ENCODE measurements around the gene EPS8. TPM values are rescaled to one million over a fixed set of nuclear protein-coding genes. Genes with fewer than 3 reads are reported as not detected.
"Not testable (repeated sequence)": the region's sequence is repeated elsewhere in the genome, so short reads cannot be mapped to it uniquely, and the experiment has no call there.

EPS8 gene
- polyA plus RNA-seq, 1 donor (not counting 4 experiments of a cell fraction or from before 2014, with no cell fraction given): 4.0 TPM

DNA sequence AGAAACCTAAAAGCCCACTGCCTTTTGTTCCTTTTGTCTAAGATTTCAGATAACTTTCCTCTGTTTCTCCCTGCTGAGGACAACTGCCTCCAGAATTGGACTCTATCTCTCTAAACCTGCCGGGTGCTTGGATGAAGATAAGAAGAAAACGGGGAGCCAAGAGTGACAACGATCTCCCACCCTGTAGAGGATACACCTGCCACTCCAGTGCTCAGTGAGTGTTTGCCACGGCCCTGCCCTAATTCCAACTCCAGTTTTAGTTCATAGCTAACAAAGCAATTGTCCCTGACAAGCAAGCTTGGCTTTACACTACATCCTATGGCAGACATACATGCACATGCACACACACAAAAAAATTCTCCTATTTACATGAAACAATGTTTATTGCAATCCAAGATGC is 39.3 kb downstream of the EPS8 start:
- FAIRE-seq (no peak), DNase-seq (ENCODE audit: low read depth, low spot score) (no peak)
- no peaks in the 10 kb centered on the region for H3K9me1 ChIP-seq (ENCODE audit: control insufficient read depth, extremely low read depth, insufficient read depth, low read length)
- no peak for TF ChIP-seq EZH2 (IDR thresholded peaks at IDR 0.05; ENCODE audit: low read length)
- TF ChIP-seq, protein P1, sequence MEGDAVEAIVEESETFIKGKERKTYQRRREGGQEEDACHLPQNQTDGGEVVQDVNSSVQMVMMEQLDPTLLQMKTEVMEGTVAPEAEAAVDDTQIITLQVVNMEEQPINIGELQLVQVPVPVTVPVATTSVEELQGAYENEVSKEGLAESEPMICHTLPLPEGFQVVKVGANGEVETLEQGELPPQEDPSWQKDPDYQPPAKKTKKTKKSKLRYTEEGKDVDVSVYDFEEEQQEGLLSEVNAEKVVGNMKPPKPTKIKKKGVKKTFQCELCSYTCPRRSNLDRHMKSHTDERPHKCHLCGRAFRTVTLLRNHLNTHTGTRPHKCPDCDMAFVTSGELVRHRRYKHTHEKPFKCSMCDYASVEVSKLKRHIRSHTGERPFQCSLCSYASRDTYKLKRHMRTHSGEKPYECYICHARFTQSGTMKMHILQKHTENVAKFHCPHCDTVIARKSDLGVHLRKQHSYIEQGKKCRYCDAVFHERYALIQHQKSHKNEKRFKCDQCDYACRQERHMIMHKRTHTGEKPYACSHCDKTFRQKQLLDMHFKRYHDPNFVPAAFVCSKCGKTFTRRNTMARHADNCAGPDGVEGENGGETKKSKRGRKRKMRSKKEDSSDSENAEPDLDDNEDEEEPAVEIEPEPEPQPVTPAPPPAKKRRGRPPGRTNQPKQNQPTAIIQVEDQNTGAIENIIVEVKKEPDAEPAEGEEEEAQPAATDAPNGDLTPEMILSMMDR (optimal IDR thresholded peaks at IDR 0.05 in 1 of 3, IDR thresholded peaks at IDR 0.05 in 1 of 3, conservative IDR thresholded peaks at IDR 0.05 in 1 of 3; ENCODE audit: extremely low read depth in 1 of 3, insufficient read depth in 2 of 3, low read length in 3 of 3): no peak
- H3K4me1 ChIP-seq (ENCODE audit: control insufficient read depth, extremely low read depth, insufficient read depth, low read length): no peaks in the 10 kb centered on the region
- no peak overlapping the region for H3K4me2 ChIP-seq (ENCODE audit: control insufficient read depth, extremely low read depth, insufficient read depth, low read depth, low read length)
- no peak overlapping the region for H3K9ac ChIP-seq (ENCODE audit: control insufficient read depth, extremely low read depth, insufficient read depth, low read length)
- no peak overlapping the region for H3K4me3 ChIP-seq (ENCODE audit: control insufficient read depth in 2 of 3, extremely low read depth in 1 of 3, insufficient read depth in 2 of 3, low read depth in 1 of 3, low read length in 3 of 3)
- no peaks in the 10 kb centered on the region for H3K9me3 ChIP-seq (ENCODE audit: control insufficient read depth, low read depth, low read length)
- H3K79me2 ChIP-seq (ENCODE audit: control insufficient read depth, insufficient read depth, low read length): no peaks in the 10 kb centered on the region
- no peaks in the 10 kb centered on the region for H3K36me3 ChIP-seq (ENCODE audit: control insufficient read depth in 2 of 2, extremely low read depth in 1 of 2, insufficient read depth in 2 of 2, low read length in 2 of 2)
- no peaks in the 10 kb centered on the region for H4K20me1 ChIP-seq (ENCODE audit: control insufficient read depth, extremely low read depth, insufficient read depth, low read length)
- no peak overlapping the region for H3K27ac ChIP-seq (ENCODE audit: control insufficient read depth, insufficient read depth, low read length)
- H2AFZ ChIP-seq (ENCODE audit: control insufficient read depth, low read length): no peak overlapping the region
- H3K27me3 ChIP-seq (ENCODE audit: control insufficient read depth, extremely low read depth, insufficient read depth, low read length): no peaks in the 10 kb centered on the region
- dilution Hi-C loops (cut with MboI; ENCODE audit: extremely low pct_ligation_motif_present, low sequenced_read_pairs): no loop called here

DNA sequence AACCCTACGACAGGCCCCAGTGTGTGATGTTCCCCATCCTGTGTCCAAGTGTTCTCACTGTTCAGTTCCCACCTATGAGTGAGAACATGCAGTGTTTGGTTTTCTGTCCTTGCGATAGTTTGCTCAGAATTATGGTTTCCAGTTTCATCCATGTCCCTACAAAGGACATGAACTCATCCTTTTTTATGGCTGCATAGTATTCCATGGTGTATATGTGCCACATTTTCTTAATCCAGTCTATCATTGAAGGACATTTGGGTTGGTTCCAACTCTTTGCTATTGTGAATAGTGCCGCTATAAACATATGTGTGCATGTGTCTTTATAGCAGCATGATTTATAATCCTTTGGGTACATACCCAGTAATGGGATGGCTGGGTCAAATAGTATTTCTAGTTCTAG is 47.3 kb downstream of the EPS8 start:
- FAIRE-seq; H3K4me1 ChIP-seq (ENCODE audit: control insufficient read depth, extremely low read depth, insufficient read depth, low read length); H3K4me3 ChIP-seq (ENCODE audit: control insufficient read depth in 2 of 3, extremely low read depth in 1 of 3, insufficient read depth in 2 of 3, low read depth in 1 of 3, low read length in 3 of 3); H3K27ac ChIP-seq (ENCODE audit: control insufficient read depth, insufficient read depth, low read length); H4K20me1 ChIP-seq (ENCODE audit: control insufficient read depth, extremely low read depth, insufficient read depth, low read length); H3K27me3 ChIP-seq (ENCODE audit: control insufficient read depth, extremely low read depth, insufficient read depth, low read length); H3K79me2 ChIP-seq (ENCODE audit: control insufficient read depth, insufficient read depth, low read length); H2AFZ ChIP-seq (ENCODE audit: control insufficient read depth, low read length); DNase-seq (ENCODE audit: low read depth, low spot score); H3K4me2 ChIP-seq (ENCODE audit: control insufficient read depth, extremely low read depth, insufficient read depth, low read depth, low read length); H3K9ac ChIP-seq (ENCODE audit: control insufficient read depth, extremely low read depth, insufficient read depth, low read length); H3K9me1 ChIP-seq (ENCODE audit: control insufficient read depth, extremely low read depth, insufficient read depth, low read length); dilution Hi-C loops (cut with MboI; ENCODE audit: extremely low pct_ligation_motif_present, low sequenced_read_pairs); H3K36me3 ChIP-seq (ENCODE audit: control insufficient read depth in 2 of 2, extremely low read depth in 1 of 2, insufficient read depth in 2 of 2, low read length in 2 of 2); H3K9me3 ChIP-seq (ENCODE audit: control insufficient read depth, low read depth, low read length): not testable (repeated sequence)

DNA sequence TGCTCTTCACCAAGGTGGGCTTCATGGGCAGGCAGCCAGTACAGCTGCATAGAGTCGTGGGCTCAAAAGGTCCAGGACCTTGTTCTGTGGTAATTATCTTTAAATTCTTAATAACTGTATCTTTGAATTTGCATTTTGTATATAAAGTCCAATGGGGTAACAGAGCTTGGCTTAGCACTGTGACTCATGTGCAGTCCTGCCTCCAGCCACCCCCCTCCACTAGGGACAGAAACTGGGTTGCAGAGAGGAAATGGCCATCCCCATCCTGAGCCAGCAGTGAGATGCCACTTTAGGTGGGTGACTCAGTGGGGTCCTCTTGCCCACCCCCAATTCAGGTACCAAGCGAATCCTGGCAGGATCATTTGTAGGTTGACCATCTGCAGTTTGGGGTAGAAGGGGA is 48.1 kb downstream of the EPS8 start:
- Histone ChIP-seq H3K27me3 (ENCODE audit: control insufficient read depth, extremely low read depth, insufficient read depth, low read length) (no peaks in the 10 kb centered on the region), H3K79me2 (ENCODE audit: control insufficient read depth, insufficient read depth, low read length) (no peaks in the 10 kb centered on the region), H3K9ac (ENCODE audit: control insufficient read depth, extremely low read depth, insufficient read depth, low read length) (no peak overlapping the region), H3K36me3 (ENCODE audit: control insufficient read depth in 2 of 2, extremely low read depth in 1 of 2, insufficient read depth in 2 of 2, low read length in 2 of 2) (no peaks in the 10 kb centered on the region), H2AFZ (ENCODE audit: control insufficient read depth, low read length) (no peak overlapping the region), H3K9me1 (ENCODE audit: control insufficient read depth, extremely low read depth, insufficient read depth, low read length) (no peaks in the 10 kb centered on the region), H4K20me1 (ENCODE audit: control insufficient read depth, extremely low read depth, insufficient read depth, low read length) (no peaks in the 10 kb centered on the region), H3K4me1 (ENCODE audit: control insufficient read depth, extremely low read depth, insufficient read depth, low read length) (no peaks in the 10 kb centered on the region), H3K27ac (ENCODE audit: control insufficient read depth, insufficient read depth, low read length) (no peak overlapping the region), H3K4me3 (ENCODE audit: control insufficient read depth in 2 of 3, extremely low read depth in 1 of 3, insufficient read depth in 2 of 3, low read depth in 1 of 3, low read length in 3 of 3) (no peak overlapping the region), H3K4me2 (ENCODE audit: control insufficient read depth, extremely low read depth, insufficient read depth, low read depth, low read length) (no peak overlapping the region), H3K9me3 (ENCODE audit: control insufficient read depth, low read depth, low read length) (no peaks in the 10 kb centered on the region)
- TF ChIP-seq, protein P1 (optimal IDR thresholded peaks at IDR 0.05 in 1 of 3, IDR thresholded peaks at IDR 0.05 in 1 of 3, conservative IDR thresholded peaks at IDR 0.05 in 1 of 3; ENCODE audit: extremely low read depth in 1 of 3, insufficient read depth in 2 of 3, low read length in 3 of 3): no peak
- no peak for TF ChIP-seq EZH2 (IDR thresholded peaks at IDR 0.05; ENCODE audit: low read length)
- dilution Hi-C loops (cut with MboI; ENCODE audit: extremely low pct_ligation_motif_present, low sequenced_read_pairs): no loop called here
- FAIRE-seq: no peak
- DNase-seq (ENCODE audit: low read depth, low spot score): no peak

DNA sequence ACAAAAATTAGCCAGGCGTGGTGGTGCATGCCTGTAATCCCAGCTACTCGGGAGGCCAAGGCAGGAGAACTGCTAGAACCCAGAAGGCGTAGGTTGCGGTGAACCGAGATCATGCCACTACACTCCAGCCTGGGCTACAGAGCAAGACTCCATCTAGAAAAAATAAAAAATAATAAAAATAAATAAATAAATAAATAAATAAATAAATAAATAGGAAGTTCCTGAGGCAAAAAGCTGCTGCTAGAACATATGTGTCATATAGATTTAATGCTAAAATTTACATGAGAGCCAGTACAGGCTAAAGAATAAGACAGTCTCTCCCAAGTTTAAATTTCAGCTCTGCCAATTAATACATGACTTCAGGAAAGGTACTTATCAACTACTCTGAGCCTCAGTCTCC is 48.8 kb downstream of the EPS8 start:
- DNase-seq (ENCODE audit: low read depth, low spot score); FAIRE-seq; H3K27ac ChIP-seq (ENCODE audit: control insufficient read depth, insufficient read depth, low read length); dilution Hi-C loops (cut with MboI; ENCODE audit: extremely low pct_ligation_motif_present, low sequenced_read_pairs); H3K4me3 ChIP-seq (ENCODE audit: control insufficient read depth in 2 of 3, extremely low read depth in 1 of 3, insufficient read depth in 2 of 3, low read depth in 1 of 3, low read length in 3 of 3); H3K9me1 ChIP-seq (ENCODE audit: control insufficient read depth, extremely low read depth, insufficient read depth, low read length); H4K20me1 ChIP-seq (ENCODE audit: control insufficient read depth, extremely low read depth, insufficient read depth, low read length); H2AFZ ChIP-seq (ENCODE audit: control insufficient read depth, low read length); H3K36me3 ChIP-seq (ENCODE audit: control insufficient read depth in 2 of 2, extremely low read depth in 1 of 2, insufficient read depth in 2 of 2, low read length in 2 of 2); H3K27me3 ChIP-seq (ENCODE audit: control insufficient read depth, extremely low read depth, insufficient read depth, low read length); H3K4me1 ChIP-seq (ENCODE audit: control insufficient read depth, extremely low read depth, insufficient read depth, low read length); H3K4me2 ChIP-seq (ENCODE audit: control insufficient read depth, extremely low read depth, insufficient read depth, low read depth, low read length); H3K79me2 ChIP-seq (ENCODE audit: control insufficient read depth, insufficient read depth, low read length); H3K9me3 ChIP-seq (ENCODE audit: control insufficient read depth, low read depth, low read length); H3K9ac ChIP-seq (ENCODE audit: control insufficient read depth, extremely low read depth, insufficient read depth, low read length): not testable (repeated sequence)
